Lower lobe of right lung (tissue), 2 donors: Measurements from ENCODE around the gene TCAP. TPM values are rescaled to one million over a fixed set of nuclear protein-coding genes. Genes with fewer than 3 reads are reported as not detected.

Source experiments
- ATAC-seq, 2 donors: fragments of 200-7000 bp; cut with Tn5 transposase; one replicate each; pipeline ENCODE4 v1.9.1; 2020 to 2022; ENCODE audit warnings: mild to moderate bottlenecking in 2 of 2, moderate library complexity in 2 of 2
- DNase-seq: peaks from one replicate; pipeline ENCODE4 v3.0.0-alpha.2; 2020
- H3K27ac ChIP-seq: fragments of 200-600 bp; one replicate; pipeline ENCODE4 v1.8.0; 2022
- H3K27me3 ChIP-seq: fragments of 200-600 bp; one replicate; pipeline ENCODE4 v1.8.0; 2022; ENCODE audit warnings: low read depth
- H3K36me3 ChIP-seq: fragments of 200-600 bp; one replicate; pipeline ENCODE4 v1.8.0; 2022; ENCODE audit warnings: mild to moderate bottlenecking
- H3K4me1 ChIP-seq: fragments of 200-600 bp; one replicate; pipeline ENCODE4 v1.8.0; 2022
- H3K4me3 ChIP-seq: fragments of 200-600 bp; one replicate; pipeline ENCODE4 v1.8.0; 2022; ENCODE audit warnings: mild to moderate bottlenecking
- H3K9me3 ChIP-seq: fragments of 200-600 bp; one replicate; pipeline ENCODE4 v1.8.0; 2022
- CTCF ChIP-seq: fragments of 200-600 bp; IDR thresholded peaks from one replicate; pipeline ENCODE4 v1.8.0; 2022; ENCODE audit warnings: antibody characterized with exemption, mild to moderate bottlenecking
- intact Hi-C: fragments of 100-400 bp; cut with DNase I; formaldehyde crosslinking; loops from one replicate; pipeline ENCODE4 v1.11.0; 2022
- long read RNA-seq: library from polyadenylated mRNA; unstranded; transcript quantifications from one replicate; pipeline ENCODE4 v2.0.0, GENCODE V29; 2021
- total RNA-seq: library from RNA; stranded (reverse); fragmentation: NEBNext Ultra II Directional; extraction: Animal tissue kit (Norgen Biotek cat#: 25700); gene quantifications from one replicate; pipeline ENCODE4 v1.2.1, GENCODE V29; 2021
- donor health status: DM: no; HTN: yes; CAD: no; lungs with severe emphysema.

TCAP gene
- 3.7 TPM for total RNA-seq
- long read RNA-seq, partial matches to known transcripts: 0 of 5 reads
- long read RNA-seq, other reads (novel, unspliced or antisense): 3 of 5 reads

- DNase-seq (no peak), ATAC-seq (no peak)
- intact Hi-C loops: no loop called here
- Histone ChIP-seq H3K36me3 (peaks cover 33% of the 10 kb centered on the region), H3K27me3 (peaks cover 38% of the 10 kb centered on the region), H3K27ac (peak within 1 kb of the TSS; percentile 49), H3K4me1 (peaks cover 79% of the 10 kb centered on the region), H3K9me3 (no peaks in the 10 kb centered on the region), H3K4me3 (no peak within 1 kb of the TSS)
- no peak for TF ChIP-seq CTCF
Observed at GRCh38 chr17:39664581-39665561, at the start of gene TCAP. TCAP (plus strand) TSS chr17:39665349; CDS start chr17:39665360, 11 bp downstream.

- Histone ChIP-seq H3K9me3 (no peaks in the 10 kb centered on the region), H3K4me3 (no peak overlapping the region), H3K27me3 (peaks cover 5% of the 10 kb centered on the region), H3K36me3 (no peaks in the 10 kb centered on the region), H3K27ac (no peak overlapping the region), H3K4me1 (peaks cover 12% of the 10 kb centered on the region)
- ATAC-seq (no peak), DNase-seq (no peak)
- intact Hi-C loops: no loop called here
- TF ChIP-seq CTCF: no peak
Observed at GRCh38 chr17:39615434-39615833, 49.7 kb upstream of the TCAP start.

GRCh38 chr17:39617100-39617445, 48.1 kb upstream of the TCAP start:
- peak overlapping the region; percentile 54 for H3K4me3 ChIP-seq
- peaks cover 3% of the 10 kb centered on the region for H3K27me3 ChIP-seq
- no peak overlapping the region for H3K27ac ChIP-seq
- ATAC-seq: no peak
- no peak for TF ChIP-seq CTCF
- intact Hi-C loops: no loop called here
- no peak for DNase-seq
- H3K4me1 ChIP-seq: peaks cover 14% of the 10 kb centered on the region
- no peaks in the 10 kb centered on the region for H3K36me3 ChIP-seq
- H3K9me3 ChIP-seq: no peaks in the 10 kb centered on the region

GRCh38 chr17:39617446-39618245, 47.5 kb upstream of the TCAP start:
- peaks cover 2% of the 10 kb centered on the region for H3K27me3 ChIP-seq
- peak overlapping the region; percentile 37 for H3K27ac ChIP-seq
- H3K9me3 ChIP-seq: no peaks in the 10 kb centered on the region
- intact Hi-C loops: no loop called here
- DNase-seq (peak; percentile 80), ATAC-seq (peak; percentile 55 to 67)
- no peak for TF ChIP-seq CTCF
- no peaks in the 10 kb centered on the region for H3K36me3 ChIP-seq
- H3K4me3 ChIP-seq: peak overlapping the region; percentile 54
- peaks cover 18% of the 10 kb centered on the region for H3K4me1 ChIP-seq

GRCh38 chr17:39618246-39618913, 46.8 kb upstream of the TCAP start:
- Histone ChIP-seq H3K4me1 (peaks cover 24% of the 10 kb centered on the region), H3K27ac (peak overlapping the region; percentile 37), H3K4me3 (peak overlapping the region; percentile 54), H3K36me3 (no peaks in the 10 kb centered on the region), H3K27me3 (no peaks in the 10 kb centered on the region), H3K9me3 (no peaks in the 10 kb centered on the region)
- TF ChIP-seq CTCF: no peak
- no peak for DNase-seq
- ATAC-seq: peak in 1 of 2 donors; percentile 18
- intact Hi-C loops: no loop called here
